HG02678 (cell line): ENCODE results near the gene ATP13A4.
"Not testable (repeated sequence)": the region's sequence is repeated elsewhere in the genome, so short reads cannot be mapped to it uniquely, and the experiment has no call there.

Experiments
- ATAC-seq: cut with Tn5 transposase; IDR thresholded peaks from one replicate; pipeline ENCODE4 v1.9.1; 2021; ENCODE audit warnings: mild to moderate bottlenecking, moderate library complexity; ENCODE audit not compliant: unreplicated experiment

ATP13A4 gene

DNA sequence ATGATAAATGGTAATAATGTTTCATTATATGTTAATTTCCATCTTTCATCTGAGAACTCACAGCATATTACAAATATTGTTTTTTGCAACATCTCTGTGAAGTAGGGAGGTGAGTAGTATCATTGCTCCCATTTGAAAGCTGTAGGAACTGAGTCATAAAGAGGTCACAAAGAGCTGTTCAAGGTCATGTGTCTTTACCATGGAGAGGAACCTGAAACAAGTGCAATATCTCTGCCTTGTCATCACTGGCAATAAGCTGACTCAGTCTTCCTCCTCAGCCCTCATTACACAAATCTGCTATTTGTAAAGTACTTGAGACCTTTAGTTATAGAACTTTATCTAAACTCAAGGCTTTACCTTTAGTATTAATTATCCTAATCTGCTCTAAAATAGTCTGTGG is 4.4 kb upstream of the ATP13A4 start:
- no peak for ATAC-seq

DNA sequence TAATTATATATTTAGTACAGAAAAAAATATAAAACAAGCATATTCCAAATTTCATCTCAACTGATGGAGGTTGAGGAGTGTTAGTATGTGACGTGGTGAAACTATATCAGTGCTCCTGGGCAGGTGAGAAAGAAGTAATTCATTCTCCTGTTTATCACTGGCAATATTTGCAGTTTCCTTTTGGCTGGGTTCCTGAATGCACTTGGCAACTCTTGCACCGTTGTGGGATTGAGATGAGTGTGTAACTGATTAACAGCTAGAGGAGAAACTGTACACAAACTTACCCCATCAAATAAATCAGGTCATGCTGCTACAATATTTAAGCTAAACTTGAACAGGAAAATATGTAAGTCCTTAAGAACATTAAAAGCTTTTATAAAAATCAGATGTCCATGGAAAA is 2.1 kb upstream of the ATP13A4 start:
- no peak for ATAC-seq

- no peak for ATAC-seq
These were observed 1.1 kb downstream of the ATP13A4 start for GRCh38 chr3:193553586-193553985.

DNA sequence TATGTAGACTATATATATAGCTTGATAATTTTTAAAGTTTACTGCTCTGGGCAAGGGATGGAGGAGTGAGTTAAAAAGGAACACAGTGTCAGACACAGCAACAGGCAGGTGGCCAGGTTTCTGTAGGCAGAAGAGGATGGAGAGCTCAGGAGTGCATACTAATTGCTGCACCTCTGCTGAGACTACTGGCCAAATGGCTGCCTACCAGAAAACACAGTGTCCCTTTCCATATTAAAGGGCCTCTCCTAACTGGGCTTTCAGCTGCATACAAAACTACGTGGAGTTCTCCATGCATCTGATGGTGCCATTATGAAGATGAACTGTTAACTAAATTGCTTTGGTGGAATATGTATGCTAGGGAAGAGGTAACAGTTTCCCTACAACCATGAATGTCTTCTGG is 1.8 kb downstream of the ATP13A4 start:
- no peak for ATAC-seq

GRCh38 chr3:193548406-193548805 is 6.3 kb downstream of the ATP13A4 start:
- ATAC-seq = no peak

GRCh38 chr3:193546129-193546528 is 8.6 kb downstream of the ATP13A4 start:
- ATAC-seq = no peak

GRCh38 chr3:193545304-193545703 is 9.4 kb downstream of the ATP13A4 start:
- no peak for ATAC-seq

GRCh38 chr3:193544289-193544688 is 10.4 kb downstream of the ATP13A4 start:
- no peak for ATAC-seq

DNA sequence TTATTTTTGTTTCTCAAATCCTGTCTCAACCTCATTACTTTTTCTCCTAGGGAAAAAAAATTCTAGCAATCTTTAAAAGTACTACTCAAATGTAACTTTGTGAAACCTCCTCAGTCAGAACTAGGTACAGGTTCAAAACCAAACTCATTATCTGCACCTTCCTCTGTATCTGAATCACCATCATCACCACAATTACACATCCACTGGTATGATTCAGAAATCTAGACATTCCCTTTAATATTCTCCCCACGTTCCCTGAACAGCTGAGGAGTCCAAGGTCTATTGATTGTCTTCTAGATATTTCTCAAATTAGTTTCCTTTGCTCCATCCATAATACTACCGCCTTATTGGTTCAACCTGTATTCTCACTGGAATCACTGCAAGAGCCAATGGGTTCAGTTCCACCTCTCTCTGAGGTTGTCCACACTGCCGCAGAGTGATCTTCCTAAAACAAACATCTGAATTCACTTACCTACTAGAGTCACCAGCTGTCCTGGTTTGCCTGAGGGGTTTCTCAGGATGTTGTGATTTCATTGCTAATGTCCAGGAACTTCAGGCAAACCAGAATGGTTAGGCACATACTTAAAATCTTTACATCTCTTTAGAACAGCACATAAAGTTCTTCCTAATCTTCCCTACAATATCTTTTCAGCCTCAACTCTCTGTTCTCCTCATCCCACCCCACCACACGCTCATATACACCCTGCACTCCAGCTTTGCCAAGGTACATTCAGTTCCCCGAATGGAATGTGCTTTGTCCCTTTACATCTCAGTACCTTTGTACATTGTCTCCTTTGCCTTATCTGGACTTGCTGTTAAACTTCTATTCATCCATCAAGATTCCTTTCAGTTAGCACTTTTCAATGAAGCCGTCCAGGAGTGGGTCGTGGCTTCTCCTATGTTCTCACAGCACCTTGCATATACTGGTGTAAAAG is 24.2 kb downstream of the ATP13A4 start:
- no peak for ATAC-seq

DNA sequence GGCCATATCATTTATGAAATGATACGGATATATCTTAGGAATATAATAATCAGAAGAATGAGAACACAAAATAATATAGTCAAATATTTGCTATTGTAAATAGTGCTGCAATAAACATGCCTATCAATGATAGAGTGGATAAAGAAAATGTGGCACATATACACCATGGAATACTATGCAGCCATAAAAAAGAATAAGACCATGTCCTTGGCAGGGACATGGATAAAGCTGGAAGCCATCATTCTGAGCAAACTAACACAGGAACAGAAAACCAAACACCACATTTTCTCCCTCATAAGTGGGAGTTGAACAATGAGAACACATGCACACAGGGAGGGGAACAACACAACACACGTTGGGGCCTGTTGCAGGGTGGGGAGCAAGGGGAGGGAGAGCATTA is 28.6 kb downstream of the ATP13A4 start:
- not testable (repeated sequence) for ATAC-seq

- ATAC-seq = no peak
These were observed 32.2 kb downstream of the ATP13A4 start for GRCh38 chr3:193522473-193522872.

DNA sequence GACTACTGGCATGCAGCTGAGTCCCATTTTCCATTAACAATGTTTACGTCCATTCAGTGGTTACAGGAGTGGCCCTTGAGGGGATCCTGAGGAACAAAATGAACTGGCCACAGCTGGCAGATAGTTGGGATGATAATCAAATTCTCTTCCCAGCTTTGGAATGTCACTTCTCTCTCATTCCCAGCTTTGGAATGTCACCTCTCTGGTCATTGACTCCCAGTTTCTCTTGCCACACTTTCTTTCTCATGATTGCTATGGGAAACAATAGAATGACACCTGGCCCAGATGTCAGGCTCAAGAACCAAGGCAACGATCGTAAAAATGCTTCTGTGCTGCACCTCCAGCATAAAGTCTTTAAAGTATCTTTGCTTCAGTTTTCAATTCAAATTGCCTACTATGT is 34.0 kb downstream of the ATP13A4 start:
- ATAC-seq = no peak

DNA sequence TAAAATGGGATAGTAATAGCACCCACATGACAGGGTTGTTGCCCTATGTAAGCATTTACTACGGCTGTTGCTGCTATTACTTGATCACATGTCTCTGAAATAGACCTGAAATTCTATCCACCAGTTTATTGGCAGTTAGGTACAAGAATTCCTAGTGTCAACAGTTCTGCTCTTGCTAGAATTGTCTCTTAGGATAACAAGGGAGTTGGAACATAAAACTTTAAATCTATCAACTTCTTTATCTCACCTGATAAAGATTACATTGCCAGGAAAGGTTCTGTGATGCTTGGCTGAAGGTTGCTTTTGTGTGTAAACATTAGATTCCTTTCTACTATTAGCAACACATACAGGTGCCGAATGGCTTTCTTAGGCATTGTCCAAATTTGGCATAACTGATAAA is 38.7 kb downstream of the ATP13A4 start:
- ATAC-seq = no peak

DNA sequence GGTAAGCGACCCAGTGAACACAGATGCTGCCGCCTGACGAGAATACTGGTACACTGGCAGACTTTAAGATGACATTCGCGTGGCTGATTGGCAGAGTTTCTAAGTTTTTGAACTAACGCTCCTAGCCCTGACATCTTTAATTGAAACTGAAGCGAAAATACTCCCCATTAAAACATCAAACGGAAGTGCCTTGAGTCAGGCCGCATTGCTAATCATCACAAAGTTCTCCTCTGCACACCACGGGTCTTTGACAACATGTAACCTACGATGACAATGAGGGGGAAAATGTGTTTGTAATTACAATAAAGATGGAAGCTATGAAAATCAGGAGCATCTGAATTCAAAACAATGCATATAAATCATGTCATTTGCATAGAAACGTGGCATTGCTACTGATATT is 44.5 kb downstream of the ATP13A4 start:
- no peak for ATAC-seq

GRCh38 chr3:193509103-193509965 is 45.4 kb downstream of the ATP13A4 start:
- no peak for ATAC-seq

GRCh38 chr3:193508108-193508507 is 46.6 kb downstream of the ATP13A4 start:
- ATAC-seq = no peak

- ATAC-seq = no peak
These were observed 47.1 kb downstream of the ATP13A4 start for GRCh38 chr3:193507566-193507965.

DNA sequence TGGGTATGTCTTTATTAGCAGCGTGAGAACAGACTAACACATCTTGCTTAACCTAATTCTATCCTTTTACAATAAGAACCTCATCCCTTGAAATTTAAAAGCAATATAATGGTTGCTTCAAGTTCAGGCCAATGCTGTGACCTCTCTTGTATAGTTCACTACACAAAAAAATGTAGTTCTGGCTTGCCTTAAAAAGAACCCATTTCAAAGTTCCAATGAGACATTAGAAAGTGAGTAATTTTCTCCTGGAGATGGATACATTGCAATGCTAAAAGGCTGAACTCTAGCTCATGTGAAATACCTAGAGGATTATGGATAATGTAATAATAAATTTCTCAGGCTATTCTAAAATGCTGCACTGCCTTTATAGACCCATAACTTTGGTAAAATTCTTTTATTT is 47.8 kb downstream of the ATP13A4 start:
- no peak for ATAC-seq

- no peak for ATAC-seq
These were observed 51.8 kb downstream of the ATP13A4 start for GRCh38 chr3:193502871-193503270.

- ATAC-seq = no peak
These were observed 54.8 kb downstream of the ATP13A4 start for GRCh38 chr3:193499801-193500485.

GRCh38 chr3:193499136-193499770 is 55.4 kb downstream of the ATP13A4 start:
- ATAC-seq = no peak
